Upper lobe of left lung (tissue), 6 donors: Measurements from ENCODE around the gene GALM. TPM values are rescaled to one million over a fixed set of nuclear protein-coding genes. Genes with fewer than 3 reads are reported as not detected.

Source experiments
- ATAC-seq, 2 donors: fragments of 200-7000 bp; cut with Tn5 transposase; one replicate each; pipeline ENCODE4 v1.9.1; 2022; ENCODE audit warnings: mild to moderate bottlenecking in 2 of 2, moderate library complexity in 2 of 2; ENCODE audit not compliant: low FRiP score in 2 of 2
- DNase-seq, 2 donors: peaks; one replicate each; pipeline ENCODE4 v3.0.0-alpha.2; 2019 to 2020
- H3K27ac ChIP-seq, 4 donors: fragments of 200-600 bp; sonication (generic); one replicate each; pipeline ENCODE4 v1.5.1; 2016 to 2019
- H3K27me3 ChIP-seq, 4 donors: fragments of 200-600 bp; sonication (generic); one replicate each; pipeline ENCODE4 v1.5.1; 2017 to 2019
- H3K36me3 ChIP-seq, 4 donors: fragments of 200-600 bp; sonication (generic); one replicate each; pipeline ENCODE4 v1.5.1; 2016 to 2019
- H3K4me1 ChIP-seq, 4 donors: fragments of 200-600 bp; sonication (generic); one replicate each; pipeline ENCODE4 v1.5.1; 2018 to 2019
- H3K4me3 ChIP-seq, 4 donors: fragments of 200-600 bp; sonication (generic); one replicate each; pipeline ENCODE4 v1.5.1; 2017 to 2019; ENCODE audit warnings: mild to moderate bottlenecking in 2 of 4, moderate library complexity in 1 of 4
- H3K9me3 ChIP-seq, 4 donors: fragments of 200-600 bp; sonication (generic); one replicate each; pipeline ENCODE4 v1.5.1; 2018 to 2019
- CTCF ChIP-seq, 6 experiments: fragments of 450-650 bp in 4 of 6; fragments of 200-600 bp in 2 of 6; sonication (generic) in 2 of 6; IDR thresholded peaks; one replicate each; pipeline ENCODE4 v1.5.1; 2016 to 2019; ENCODE audit warnings: antibody characterized with exemption in 6 of 6
- EP300 ChIP-seq, 4 donors: sonication (generic); formaldehyde crosslinking; IDR thresholded peaks; one replicate each; pipeline ENCODE4 v1.5.1; 2017; ENCODE audit warnings: antibody characterized with exemption in 4 of 4, control low read depth in 2 of 4
- POLR2A ChIP-seq, 4 donors: fragments of 450-650 bp; IDR thresholded peaks; one replicate each; pipeline ENCODE4 v1.5.1; 2016 to 2017; ENCODE audit warnings: antibody characterized with exemption in 4 of 4, mild to moderate bottlenecking in 2 of 4
- POLR2AphosphoS5 ChIP-seq, 2 donors: sonication (generic); formaldehyde crosslinking; IDR thresholded peaks; one replicate each; pipeline ENCODE4 v1.5.1; 2017; ENCODE audit warnings: antibody characterized with exemption in 2 of 2
- WGBS, 2 donors: methylation state at CpG; one replicate each; pipeline ENCODE4 v1.1.5; 2017 to 2018; 5-methylcytosine and 5-hydroxymethylcytosine counted together
- total RNA-seq, 6 donors: library from RNA; depleted of rRNA in 4 of 6; stranded (reverse); fragments of >200 nt in 4 of 6; gene quantifications; one replicate each; pipeline versions ENCODE4 v1.1.0 to v1.2.1, GENCODE V29; 2016 to 2021
- donor health status: DM: no; HTN: no; CAD: no; lungs with moderate emphysema.
- donor health status: DM: no; HTN: yes; CAD: no; lungs with severe emphysema.

The GALM gene
- total RNA-seq, 6 donors from 2014 or later: 13.4 to 33.1 (median 26.3) TPM

DNA sequence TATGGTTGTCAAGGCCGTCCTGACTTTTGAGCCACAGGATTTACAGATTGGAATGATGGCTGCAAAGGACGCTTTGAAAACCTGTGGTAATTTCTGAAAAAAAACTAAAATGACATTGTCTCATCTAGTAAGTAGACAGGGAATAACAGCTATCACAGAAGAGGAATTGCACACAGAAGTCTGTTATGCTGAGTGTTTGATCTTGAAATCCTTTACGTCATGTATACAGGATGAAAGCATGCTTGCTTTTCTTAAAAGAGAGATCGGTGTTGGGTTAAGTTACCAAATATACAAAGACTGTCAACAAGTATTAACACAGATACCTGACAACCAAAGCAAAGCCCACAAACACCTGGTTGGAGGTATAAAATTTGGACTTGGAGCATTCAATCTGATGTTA lies 97.8 kb downstream of the GALM start:
- H3K36me3 ChIP-seq: no peaks in the 10 kb centered on the region
- no peaks in the 10 kb centered on the region for H3K27me3 ChIP-seq
- no peak overlapping the region for H3K27ac ChIP-seq
- ATAC-seq (no peak), DNase-seq (no peak)
- no peaks in the 10 kb centered on the region for H3K9me3 ChIP-seq
- H3K4me3 ChIP-seq: no peak overlapping the region
- H3K4me1 ChIP-seq: no peaks in the 10 kb centered on the region
- WGBS, 2 donors: 87 to 94% methylated on average over 4 of the region's 4 CpGs
- TF ChIP-seq POLR2AphosphoS5 (IDR thresholded peaks at IDR 0.05): no peak
- no peak for TF ChIP-seq POLR2A (IDR thresholded peaks at IDR 0.05)
- TF ChIP-seq EP300 (IDR thresholded peaks at IDR 0.05): no peak
- TF ChIP-seq CTCF (IDR thresholded peaks at IDR 0.05): no peak

DNA sequence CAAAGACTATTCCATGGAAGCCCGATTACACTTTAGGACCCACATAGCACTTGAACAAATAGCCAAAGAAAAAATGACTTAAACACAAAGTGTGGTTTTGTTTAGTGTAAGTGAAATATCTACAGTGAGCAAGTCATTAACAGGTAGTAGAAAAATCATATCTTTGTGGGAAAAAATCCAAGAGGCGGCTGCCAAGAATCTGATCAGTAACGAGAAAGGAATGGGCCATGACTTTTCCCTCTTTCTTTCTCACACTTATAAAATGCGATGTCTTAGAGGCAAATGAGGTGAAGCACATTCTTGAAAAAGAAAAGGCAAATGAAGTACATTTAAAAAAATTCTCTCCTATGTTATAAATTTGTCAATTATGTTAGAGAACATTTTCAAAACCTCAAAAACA lies 99.2 kb downstream of the GALM start:
- Histone ChIP-seq H3K36me3 (no peaks in the 10 kb centered on the region), H3K9me3 (no peaks in the 10 kb centered on the region), H3K4me3 (no peak overlapping the region), H3K4me1 (no peaks in the 10 kb centered on the region), H3K27me3 (no peaks in the 10 kb centered on the region), H3K27ac (no peak overlapping the region)
- 70 to 74% methylated on average over 4 of the region's 4 CpGs for WGBS, 2 donors
- TF ChIP-seq EP300 (IDR thresholded peaks at IDR 0.05) (no peak), POLR2AphosphoS5 (IDR thresholded peaks at IDR 0.05) (no peak), POLR2A (IDR thresholded peaks at IDR 0.05) (no peak), CTCF (IDR thresholded peaks at IDR 0.05) (no peak)
- ATAC-seq (no peak), DNase-seq (no peak)

DNA sequence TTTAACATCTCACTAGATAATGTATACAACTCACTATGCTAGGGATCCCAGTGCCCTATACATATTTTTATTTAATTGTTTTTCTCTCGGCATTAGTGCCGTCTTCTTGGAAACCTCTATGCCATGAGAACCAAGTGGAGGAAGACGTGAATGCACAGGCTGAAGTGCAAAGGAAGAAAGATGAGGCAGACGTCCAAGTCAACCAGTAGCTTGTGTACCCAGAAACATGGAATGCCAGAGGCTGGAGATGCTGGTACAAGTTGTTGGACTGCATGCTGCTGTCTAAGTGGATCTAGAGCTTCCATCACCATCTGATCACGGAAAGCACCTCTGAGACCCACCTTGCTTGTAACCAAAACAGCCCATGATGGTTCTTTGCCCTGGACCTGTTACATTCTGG lies 99.6 kb downstream of the GALM start:
- DNase-seq: no peak

DNA sequence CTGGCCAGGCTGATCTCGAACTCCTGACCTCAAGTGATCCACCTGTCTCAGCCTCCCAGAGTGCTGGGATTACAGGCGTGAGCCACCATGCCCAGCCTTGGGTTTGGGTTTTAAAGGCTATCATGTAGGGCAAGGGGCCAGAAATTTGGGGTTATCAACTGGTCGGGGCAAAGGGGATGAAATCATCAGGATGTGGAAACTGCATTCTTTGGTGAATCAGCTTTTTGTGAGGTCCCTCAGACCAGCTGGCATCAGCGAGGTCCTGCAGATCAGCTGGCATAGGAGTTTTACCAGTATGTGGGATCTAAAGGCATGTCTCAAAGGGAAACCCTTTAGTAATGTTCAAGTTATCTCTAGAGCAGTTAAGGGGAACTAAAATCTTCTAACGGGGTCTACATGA lies 105.7 kb downstream of the GALM start:
- WGBS, 2 donors: 61 to 62% methylated on average over 5 of the region's 5 CpGs
- Histone ChIP-seq H3K4me1 (no peaks in the 10 kb centered on the region), H3K4me3 (no peak overlapping the region), H3K9me3 (no peaks in the 10 kb centered on the region), H3K36me3 (no peaks in the 10 kb centered on the region), H3K27ac (peak overlapping the region in 1 of 4 donors; percentile 26), H3K27me3 (no peaks in the 10 kb centered on the region)
- no peak for TF ChIP-seq EP300 (IDR thresholded peaks at IDR 0.05)
- TF ChIP-seq POLR2AphosphoS5 (IDR thresholded peaks at IDR 0.05): no peak
- no peak for TF ChIP-seq CTCF (IDR thresholded peaks at IDR 0.05)
- TF ChIP-seq POLR2A (IDR thresholded peaks at IDR 0.05): no peak
- ATAC-seq (no peak), DNase-seq (no peak)

More for the DNA sequence above, 99.6 kb downstream of the GALM start:
- no peak overlapping the region for H3K27ac ChIP-seq
- 74 to 75% methylated on average over 5 of the region's 5 CpGs for WGBS, 2 donors
- no peaks in the 10 kb centered on the region for H3K4me1 ChIP-seq
- H3K4me3 ChIP-seq: no peak overlapping the region
- H3K36me3 ChIP-seq: no peaks in the 10 kb centered on the region
- ATAC-seq: no peak
- H3K9me3 ChIP-seq: no peaks in the 10 kb centered on the region
- TF ChIP-seq POLR2AphosphoS5 (IDR thresholded peaks at IDR 0.05) (no peak), CTCF (IDR thresholded peaks at IDR 0.05) (no peak), POLR2A (IDR thresholded peaks at IDR 0.05) (no peak), EP300 (IDR thresholded peaks at IDR 0.05) (no peak)
- H3K27me3 ChIP-seq: no peaks in the 10 kb centered on the region

DNA sequence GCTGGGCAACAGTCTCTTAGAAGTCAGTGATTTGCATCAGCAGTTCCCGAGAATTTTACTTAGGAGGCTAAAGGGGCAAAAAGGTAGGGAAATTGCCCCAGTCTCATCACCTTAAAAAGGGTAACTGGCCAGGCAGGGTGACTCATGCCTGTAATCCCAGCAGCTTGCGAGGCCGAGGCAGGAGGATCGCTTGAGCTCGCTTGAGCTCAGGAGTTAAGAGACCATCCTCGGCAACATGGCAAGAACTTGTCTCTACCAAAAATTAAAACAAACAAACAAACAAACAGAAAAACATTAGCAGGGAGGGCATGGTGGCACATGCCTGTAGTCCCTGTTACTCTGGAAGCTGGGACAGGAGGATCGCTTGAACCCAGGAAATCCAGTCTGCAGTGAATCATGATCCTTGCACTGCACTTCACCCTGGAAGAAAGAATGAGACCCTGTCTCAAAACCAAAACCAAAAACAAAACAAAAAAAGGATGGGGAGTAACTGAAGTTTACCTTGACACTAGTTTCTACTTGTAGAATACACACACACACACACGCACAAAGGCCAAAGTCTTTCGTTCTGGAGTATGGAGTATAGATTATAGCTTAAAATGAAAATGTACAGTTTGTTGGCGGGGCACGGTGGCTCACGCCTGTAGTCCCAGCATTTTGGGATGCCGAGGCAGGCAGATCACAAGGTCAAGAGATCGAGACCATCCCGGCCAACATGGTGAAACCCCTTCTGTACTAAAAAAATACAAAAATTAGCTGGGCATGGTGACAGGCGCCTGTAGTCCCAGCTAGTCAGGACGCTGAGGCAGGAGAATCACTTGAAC lies 109.4 kb downstream of the GALM start:
- DNase-seq (no peak), ATAC-seq (no peak)
- peaks cover 0 to 2% (median 0%) of the 10 kb centered on the region in 4 donors for H3K36me3 ChIP-seq
- H3K9me3 ChIP-seq: no peaks in the 10 kb centered on the region
- no peak overlapping the region for H3K27ac ChIP-seq
- WGBS, 2 donors: 86 to 88% methylated on average over 17 of the region's 17 CpGs
- TF ChIP-seq POLR2A (IDR thresholded peaks at IDR 0.05): no peak
- no peak for TF ChIP-seq EP300 (IDR thresholded peaks at IDR 0.05)
- no peaks in the 10 kb centered on the region for H3K27me3 ChIP-seq
- H3K4me3 ChIP-seq: no peak overlapping the region
- H3K4me1 ChIP-seq: peaks cover 0 to 13% (median 7%) of the 10 kb centered on the region in 4 donors
